ENCODE results near the gene CCDC138. TPM values are rescaled to one million over a fixed set of nuclear protein-coding genes. Genes with fewer than 3 reads are reported as not detected.

Gene CCDC138
- 1 to 10 TPM; 1.9 to 4.6 (median 2.9) TPM for total RNA-seq

GRCh38 chr2:108786354-108787215 is at the start of gene CCDC138:
Gene CCDC138, plus strand, starts transcription at chr2:108786771. Its CDS starts 52 bp downstream, at chr2:108786823.
- TF ChIP-seq, protein P1, sequence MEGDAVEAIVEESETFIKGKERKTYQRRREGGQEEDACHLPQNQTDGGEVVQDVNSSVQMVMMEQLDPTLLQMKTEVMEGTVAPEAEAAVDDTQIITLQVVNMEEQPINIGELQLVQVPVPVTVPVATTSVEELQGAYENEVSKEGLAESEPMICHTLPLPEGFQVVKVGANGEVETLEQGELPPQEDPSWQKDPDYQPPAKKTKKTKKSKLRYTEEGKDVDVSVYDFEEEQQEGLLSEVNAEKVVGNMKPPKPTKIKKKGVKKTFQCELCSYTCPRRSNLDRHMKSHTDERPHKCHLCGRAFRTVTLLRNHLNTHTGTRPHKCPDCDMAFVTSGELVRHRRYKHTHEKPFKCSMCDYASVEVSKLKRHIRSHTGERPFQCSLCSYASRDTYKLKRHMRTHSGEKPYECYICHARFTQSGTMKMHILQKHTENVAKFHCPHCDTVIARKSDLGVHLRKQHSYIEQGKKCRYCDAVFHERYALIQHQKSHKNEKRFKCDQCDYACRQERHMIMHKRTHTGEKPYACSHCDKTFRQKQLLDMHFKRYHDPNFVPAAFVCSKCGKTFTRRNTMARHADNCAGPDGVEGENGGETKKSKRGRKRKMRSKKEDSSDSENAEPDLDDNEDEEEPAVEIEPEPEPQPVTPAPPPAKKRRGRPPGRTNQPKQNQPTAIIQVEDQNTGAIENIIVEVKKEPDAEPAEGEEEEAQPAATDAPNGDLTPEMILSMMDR (IDR thresholded peaks at IDR 0.05; ENCODE audit: low read depth) = no peak

DNA sequence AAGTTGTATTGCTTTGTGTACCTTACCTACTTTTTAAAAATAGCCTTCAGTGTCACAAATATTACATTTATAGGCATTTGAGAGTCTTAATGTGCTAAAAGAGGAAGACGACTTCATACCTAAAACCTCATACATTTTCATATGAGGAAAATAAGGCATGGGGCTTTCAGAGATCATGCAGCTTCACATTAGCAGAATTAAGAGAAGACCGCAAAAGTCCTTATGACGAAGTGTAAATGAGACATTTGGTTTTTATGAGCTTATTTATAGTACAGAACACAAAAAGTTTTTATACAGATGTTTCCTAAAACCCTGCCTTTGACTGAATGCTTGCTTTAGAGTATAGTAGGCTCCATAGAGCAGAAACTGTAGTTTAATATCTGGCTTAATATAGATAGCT is 10.1 kb upstream of the CCDC138 start:
- TF ChIP-seq, protein P1 (IDR thresholded peaks at IDR 0.05; ENCODE audit: low read depth) = no peak

- TF ChIP-seq, protein P1 (IDR thresholded peaks at IDR 0.05; ENCODE audit: low read depth) = no peak
Measured at GRCh38 chr2:108778857-108779256, 7.7 kb upstream of the CCDC138 start.

GRCh38 chr2:108786008-108786353 is 590 bp upstream of the CCDC138 start:
- TF ChIP-seq, protein P1 (IDR thresholded peaks at IDR 0.05; ENCODE audit: low read depth) = no peak

GRCh38 chr2:108787216-108787541 is 608 bp downstream of the CCDC138 start:
- TF ChIP-seq, protein P1 (IDR thresholded peaks at IDR 0.05; ENCODE audit: low read depth) = no peak

GRCh38 chr2:108803045-108803736 is 16.6 kb downstream of the CCDC138 start:
- TF ChIP-seq, protein P1 (IDR thresholded peaks at IDR 0.05; ENCODE audit: low read depth) = no peak

DNA sequence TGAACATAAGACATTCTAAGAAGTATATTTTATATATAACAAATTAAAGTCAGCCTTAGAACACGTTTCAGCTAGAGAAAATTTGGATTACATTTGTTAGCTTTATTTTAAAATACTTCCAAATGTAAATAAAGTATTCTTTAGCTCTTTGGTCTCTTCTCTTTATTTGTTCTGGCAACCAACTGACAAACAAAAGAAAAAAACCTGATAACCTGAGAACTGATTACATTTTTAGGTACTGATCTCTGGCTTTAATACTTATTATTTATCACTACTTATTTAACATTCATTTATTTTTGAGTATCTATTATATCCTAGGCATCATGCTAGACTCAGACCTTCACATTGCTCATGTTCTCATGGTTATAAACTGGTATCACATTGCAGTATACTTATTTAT is 18.5 kb downstream of the CCDC138 start:
- TF ChIP-seq, protein P1 (IDR thresholded peaks at IDR 0.05; ENCODE audit: low read depth) = no peak

Measured in subcutaneous adipose tissue (tissue), 4 donors.